Stimulated activated CD8-positive, alpha-beta memory T cell treated with anti-CD3 and anti-CD28 coated beads, Interleukin-4, amount 100 ng/mL, for 48 hours (primary cell): ENCODE data around the gene RIPPLY1.
"Not testable (repeated sequence)": the region's sequence is repeated elsewhere in the genome, so short reads cannot be mapped to it uniquely, and the experiment has no call there.

Experiments
- DNase-seq: peaks from one replicate; pipeline ENCODE4 v3.0.0-alpha.2; 2020

The RIPPLY1 gene

DNA sequence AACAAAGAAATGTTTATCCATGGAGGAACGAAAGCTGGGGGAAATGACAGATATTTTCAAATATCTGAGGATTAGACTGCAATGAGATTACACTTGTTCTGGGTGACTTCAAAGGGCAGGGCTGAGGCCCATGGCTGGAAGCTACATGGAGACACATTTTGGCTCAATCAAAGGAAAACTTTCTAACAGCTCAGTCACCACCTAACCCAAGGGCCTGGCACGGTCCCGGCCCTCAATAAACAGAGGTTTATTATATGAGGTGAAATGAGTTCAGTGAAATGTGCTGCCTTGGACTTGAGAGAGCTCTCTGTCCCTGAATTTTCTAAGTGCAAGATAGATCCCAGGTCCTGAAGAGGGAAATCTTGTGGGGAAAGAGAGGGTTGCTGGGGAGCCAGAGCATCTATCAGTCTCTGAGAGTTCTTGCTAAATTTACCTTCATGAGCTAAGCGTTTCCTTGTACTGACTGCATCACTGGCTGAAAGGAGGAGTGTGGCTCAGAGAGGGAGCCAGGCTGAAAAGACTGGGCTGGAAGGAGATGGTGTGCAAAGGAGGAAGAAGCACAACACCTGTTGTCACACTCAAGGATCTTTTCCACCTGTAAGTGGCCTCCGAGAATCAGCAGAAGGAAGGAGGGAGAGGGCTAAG, 2.0 kb upstream of the RIPPLY1 start:
- DNase-seq = no peak

DNA sequence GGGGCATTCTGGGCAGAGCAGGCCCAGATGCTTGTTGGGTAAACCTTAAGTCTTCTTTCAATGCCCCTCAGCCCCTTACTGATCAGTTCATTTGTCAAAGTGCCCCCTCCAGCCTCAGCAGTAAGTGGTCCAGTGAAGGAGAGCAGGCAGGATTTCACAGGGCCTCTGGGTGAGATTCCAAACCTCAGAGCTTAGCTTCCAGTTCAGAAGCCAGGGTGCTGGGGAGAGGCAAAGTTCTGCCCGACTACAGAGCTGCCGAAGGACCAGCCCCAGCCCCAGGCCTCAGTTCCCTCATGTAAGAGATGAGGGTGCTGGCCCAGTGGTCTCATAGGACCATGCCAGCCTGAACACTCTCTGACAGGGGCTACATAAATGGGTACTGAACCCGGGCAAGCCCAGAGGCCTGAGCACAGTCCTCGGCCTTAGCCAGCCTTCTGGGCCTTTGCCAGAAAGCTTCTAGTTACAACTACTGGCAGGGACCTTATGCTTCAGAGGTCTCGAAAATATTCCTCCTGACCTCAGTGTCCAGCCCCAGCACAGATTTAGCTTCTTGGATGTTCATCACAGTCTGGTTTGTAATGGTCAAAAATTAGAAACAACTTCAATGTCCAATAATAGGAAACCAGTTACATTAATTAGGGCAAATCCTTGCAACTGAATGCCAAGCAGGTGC, 851 bp upstream of the RIPPLY1 start:
- DNase-seq = no peak

DNA sequence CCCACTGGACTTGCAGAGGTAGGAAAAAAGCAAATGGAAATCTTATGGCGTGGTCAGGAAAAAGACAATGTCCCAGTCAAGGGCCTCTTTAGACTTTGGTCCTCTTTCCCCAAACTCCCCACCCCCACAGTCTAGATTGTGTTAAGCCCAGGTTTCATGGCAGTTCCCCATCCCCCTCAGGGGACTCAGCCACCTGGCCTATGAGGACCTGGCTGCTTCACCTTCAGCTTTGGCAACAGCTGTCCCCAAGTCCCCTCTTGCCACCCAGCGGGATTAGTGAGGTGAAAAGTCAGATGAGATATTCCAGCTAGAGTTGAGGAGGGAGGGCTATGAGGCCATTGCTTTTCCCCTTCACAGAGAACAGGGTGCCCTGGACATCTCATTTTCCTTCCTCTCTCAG, 457 bp downstream of the RIPPLY1 start:
- no peak for DNase-seq

DNA sequence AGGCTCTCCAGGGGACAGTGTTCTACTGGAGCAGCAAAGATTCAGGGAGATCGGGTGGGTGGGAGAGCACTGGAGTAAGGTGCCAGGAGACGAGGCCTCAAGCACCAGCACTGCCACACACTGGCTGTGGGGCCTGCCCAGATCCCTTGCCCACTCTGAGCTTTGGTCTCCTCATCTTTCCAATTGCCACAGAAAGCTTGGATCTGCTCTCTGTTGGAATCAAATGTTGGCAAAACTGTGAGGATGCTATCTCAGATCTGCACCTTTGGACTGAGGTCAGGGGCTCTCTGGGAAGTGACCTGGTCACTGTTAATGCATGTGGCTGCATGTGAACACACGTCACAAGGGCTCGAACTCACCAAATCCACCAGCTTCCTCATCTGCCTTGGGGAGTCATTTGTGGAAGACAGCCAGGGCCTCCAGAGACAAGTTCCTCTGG, 1.3 kb downstream of the RIPPLY1 start:
- no peak for DNase-seq

DNA sequence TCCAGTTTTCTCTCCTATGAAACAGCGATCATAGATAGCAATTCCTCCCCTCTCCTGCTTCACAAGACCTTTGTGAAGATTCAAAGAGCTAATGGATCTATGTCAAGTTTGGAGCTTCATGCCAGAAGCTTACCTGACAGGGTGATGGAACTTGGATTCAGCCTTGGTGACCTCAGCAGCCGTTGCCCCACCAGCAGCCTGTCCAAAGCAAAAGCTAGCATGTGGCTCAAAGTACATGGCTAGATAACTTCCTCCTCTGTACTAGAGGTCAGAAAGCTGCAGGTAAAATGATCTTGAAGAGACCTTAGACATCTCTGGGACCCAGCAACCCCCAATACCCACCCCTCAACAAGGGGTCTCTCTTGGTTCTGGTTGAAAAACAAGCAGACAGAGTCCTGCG, 1.8 kb downstream of the RIPPLY1 start:
- DNase-seq = no peak

DNA sequence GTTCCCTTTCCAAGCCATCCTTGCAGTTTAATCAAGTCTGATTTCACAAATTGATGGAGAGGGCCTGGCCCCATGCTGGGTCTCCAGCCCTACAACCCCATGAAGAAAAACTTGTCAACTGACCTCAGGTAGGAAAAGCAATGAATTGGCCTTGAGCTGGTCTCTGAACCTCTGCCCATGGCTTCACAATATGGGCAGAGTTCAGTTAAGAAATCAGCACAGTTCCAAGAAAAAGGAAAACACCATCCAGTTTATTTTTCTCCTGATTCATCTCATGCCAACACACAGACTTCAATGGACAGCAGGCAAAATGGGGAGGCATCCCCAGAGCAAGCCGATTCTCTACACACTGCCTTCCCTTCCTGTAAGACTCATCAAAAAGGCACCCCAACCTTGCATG, 3.3 kb downstream of the RIPPLY1 start:
- DNase-seq = no peak

DNA sequence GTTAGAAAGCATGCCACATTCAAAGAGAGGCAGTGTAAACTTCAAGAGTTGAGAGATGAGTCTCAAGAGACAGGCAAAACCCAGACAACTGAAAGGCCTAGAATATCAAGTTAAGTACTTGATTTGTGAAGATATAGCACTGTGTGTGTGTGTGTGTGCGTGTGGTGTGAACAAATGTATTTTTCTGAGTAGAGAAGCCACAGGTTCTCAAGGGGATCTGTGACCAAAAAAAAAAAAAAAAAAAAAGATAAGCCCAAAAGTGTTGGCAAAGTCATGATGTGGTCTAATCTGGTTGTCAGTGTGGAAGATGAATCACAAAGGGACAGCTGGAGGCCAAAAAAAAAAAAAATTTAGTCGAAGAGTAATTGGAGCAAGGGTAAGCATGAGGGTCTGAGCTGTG, 3.9 kb downstream of the RIPPLY1 start:
- no peak for DNase-seq

DNA sequence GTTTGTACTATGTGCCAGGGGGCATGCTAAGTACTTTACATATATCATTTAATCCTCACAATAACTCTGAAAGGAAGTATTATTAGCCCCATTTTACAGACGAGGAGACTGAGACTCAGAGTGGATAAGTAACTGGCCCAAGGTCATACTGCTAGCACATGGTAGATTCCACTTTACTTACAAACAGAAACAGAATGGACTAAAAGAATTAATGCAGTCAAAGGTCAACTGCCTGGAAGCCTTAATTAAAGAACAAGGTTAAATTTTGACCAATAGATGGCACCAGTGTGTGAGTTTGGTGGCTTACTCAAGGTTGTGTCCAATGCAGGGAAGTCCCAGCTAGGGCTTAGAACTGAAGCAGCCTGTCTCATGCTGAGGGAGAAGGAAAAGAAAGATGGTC, 4.7 kb downstream of the RIPPLY1 start:
- no peak for DNase-seq

DNA sequence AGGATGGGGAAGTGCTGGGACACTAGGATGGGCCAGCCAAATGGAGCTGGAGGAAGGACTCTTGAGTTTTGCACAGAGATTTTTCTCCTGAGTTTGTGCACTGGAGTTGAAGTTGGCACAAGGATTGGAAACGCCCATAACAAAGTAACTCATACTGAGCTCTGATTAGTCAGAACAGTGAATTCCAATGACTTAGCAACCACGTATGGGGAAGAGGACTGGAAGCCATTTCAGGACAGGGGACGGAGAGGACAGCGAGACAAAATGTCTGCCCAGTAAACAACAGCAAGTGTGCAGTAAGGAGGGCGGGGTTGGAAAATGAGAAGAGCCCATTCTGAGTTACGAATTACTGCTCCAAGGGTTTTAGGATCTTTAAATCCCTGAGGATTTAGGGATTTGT, 5.9 kb downstream of the RIPPLY1 start:
- DNase-seq = no peak

DNA sequence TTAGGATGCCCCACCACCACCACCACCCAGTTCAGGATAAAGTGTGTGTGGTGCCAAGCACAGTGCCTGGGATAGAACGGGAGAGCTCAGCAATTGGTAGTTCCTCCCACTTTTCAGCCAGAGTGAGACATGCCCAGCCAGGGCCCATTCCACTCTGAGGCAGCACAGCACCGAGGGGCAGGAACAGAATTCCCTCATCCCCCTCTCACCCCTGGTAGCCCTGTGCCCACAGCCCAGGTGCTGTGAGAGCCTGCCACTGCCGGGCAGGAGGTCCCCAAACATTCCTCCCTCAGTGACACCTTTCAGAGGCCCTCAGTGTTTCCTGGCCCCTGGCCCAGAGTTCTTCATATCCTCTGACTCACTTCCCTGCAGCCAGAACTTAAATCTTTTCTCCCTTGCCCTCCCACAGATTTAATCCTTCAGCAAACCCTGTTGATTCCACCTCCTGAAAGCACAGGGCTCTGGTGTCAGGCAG, 8.1 kb downstream of the RIPPLY1 start:
- DNase-seq = no peak

DNA sequence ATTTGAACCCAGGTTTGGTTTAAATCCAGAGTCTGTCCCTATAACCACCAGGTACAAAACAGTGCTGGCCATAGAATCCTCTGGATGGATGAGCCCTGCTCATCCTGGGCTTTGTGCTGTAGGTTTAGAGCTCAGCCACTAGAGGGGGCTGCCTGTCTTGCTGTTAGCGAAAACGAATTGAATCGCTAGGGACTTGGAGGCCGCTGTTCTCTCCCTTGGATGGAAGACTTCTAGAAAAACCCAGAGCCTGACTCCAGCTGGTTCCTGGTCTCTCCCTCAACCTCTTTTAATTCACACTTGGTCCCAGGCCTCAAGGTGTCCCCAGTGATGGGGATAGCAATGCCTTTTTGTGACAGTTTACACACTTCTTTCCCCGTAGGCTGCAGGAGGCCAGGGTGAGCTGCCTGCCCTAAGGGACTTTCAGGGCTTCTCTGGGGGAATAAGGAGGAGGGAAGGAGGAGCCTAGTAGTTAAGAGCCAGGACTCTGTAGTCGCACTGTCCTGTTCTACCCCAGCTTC, 8.7 kb downstream of the RIPPLY1 start:
- DNase-seq = peak; percentile 54

DNA sequence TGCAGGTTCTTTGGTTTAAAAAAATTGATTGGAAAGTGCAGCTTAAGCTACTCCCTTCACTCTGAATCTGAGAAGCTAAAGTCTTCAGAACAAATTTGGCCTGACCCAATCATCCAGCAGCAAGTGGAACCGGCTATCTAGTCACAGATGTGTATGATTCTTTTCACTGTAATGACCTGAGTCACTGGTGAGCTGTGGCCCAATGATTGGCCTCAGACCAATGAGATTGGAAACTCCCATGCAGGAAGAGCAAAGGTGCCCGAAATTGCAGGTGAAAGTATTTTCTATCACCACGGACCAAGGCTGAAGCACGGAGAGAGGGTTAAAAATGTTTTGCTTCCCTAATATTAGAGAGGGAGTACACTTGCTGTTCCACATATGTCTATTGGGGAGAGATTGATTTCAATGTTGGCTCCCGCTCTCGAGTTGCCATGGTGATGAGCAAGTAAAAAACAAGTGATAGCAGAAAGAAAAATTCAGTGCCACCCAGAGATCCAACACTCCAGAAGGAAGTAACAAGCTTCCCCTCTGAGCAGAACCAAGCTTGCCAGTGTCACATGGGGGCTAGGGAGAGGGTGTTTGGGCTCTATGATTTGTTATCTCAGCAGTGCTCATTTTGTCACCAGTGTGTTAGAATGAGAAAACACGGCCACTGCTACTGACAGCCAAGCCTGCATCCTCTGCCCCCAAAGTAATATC, 11.2 kb downstream of the RIPPLY1 start:
- no peak for DNase-seq

DNA sequence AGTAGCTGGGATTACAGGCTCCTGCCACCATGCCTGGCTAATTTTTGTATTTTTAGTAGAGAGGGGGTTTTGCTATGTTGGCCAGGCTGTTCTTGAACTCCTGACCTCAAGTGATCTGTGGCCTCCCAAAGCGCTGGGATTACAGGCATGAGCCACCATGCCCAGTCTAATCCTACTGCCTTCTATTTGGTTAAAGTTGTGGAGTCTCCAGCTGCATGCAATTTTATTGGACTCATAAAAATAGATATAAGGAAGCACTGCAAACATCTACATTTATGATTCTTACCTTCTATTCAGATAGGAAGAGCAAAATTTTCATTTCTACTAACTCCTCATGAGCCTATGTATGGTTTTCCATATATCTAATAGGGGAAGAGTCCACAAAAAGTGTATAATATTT, 13.7 kb downstream of the RIPPLY1 start:
- no peak for DNase-seq

DNA sequence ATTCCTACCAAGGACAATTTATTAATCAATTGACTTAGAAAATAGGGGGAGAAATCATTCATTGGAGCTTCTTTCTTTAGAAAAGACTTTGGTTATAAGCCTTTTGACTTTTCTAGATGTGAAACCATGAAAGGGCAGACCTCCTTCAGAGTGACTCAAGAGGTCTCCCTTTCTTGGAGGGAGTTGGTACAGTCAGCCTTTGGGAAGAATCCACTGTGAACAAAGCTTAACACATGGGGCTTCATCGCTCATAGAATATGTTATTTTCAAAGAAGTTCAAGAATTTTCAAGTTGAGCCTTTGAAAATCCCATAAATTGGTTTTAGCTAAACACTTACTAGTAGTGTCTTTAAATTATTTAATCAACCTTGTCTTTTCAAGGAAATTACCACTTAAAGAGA, 28.0 kb downstream of the RIPPLY1 start:
- no peak for DNase-seq

DNA sequence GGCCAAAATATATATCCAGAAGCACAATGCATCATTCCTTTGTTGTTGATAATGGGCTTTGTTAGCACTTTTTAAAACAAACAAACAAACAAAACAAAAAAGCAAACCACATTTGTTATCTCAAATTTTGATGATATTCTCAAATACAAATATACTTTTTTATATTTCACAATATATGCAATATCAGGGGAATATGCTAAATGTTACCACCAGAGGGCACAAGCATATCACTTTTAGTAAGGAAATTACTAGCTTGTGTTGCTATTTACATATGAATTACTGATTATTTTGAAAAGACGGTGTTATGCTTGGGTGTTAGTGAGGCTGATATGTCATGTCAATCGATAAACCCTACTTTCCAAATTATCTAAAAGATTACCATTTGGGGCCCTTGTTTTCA, 29.1 kb downstream of the RIPPLY1 start:
- no peak for DNase-seq

DNA sequence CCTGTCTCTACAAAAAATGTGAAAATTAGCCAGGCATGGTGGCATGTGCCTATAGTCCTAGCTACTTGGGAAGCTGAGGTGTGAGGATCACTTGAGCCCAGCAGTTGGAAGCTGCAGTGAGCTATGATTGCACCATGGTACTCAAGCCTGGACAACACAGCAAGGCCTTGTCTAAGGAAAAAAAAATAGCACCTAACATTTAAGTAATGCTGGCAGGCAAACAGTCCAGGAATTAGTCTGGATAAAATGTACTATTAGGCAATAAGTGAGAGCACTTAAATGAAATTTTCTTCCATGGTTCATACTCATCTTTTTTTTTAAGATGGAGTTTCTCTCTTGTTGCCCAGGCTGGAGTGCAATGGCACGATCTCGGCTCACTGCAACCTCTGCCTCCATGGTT, 30.3 kb downstream of the RIPPLY1 start:
- DNase-seq = not testable (repeated sequence)

DNA sequence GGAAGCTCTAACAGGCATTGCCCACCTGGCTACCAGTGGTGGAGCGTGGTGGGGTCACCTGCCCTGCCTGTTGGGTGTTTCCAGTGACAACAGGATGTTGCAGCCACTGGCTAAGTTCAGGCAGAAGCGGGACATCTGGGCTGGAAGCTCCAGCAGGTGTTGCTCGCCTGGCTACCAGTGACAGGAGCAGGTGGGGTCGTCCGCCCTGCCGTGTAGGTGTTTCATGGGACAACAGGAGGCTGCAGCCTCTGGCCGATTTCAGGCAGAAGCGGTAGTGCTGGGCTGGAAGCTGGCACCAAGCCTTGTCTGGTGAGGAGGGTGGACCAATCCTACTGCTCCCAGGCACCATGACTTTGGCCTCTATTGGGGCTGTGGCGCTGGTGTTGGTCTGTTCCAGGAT, 39.4 kb downstream of the RIPPLY1 start:
- no peak for DNase-seq

DNA sequence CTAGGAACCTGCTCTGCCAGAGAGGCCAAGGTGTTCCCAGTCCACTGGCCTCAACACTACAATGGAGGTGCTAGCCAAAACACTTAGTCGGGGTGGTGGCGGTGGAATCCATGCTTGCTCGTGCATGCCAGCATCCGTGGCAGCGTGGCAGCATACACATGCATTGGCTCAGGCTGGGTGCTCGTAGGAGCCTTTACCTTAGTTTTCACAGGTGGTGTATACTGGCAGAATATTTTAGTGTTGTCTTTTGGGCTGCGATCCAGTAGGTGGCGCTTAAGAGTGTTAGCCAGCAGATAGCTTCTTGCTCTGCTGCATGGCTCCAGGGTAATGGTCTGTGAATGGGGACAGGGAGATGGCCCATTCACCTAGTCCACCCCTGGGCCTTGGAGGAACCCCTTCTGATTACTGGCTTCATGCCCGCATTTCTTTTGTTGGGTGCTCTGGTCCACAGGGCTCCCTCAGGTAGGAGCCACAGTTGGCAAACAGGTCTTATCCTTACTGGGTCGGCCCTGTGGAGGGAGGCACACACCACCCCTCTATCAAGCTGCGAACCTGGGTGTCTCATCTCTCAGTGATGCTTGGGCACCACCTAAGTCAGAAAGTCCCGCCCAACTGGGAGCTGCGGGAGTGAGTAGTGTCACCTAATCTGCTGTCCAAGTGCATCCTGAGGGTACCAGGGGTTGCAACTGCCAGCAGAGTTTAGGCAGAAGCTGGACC, 40.0 kb downstream of the RIPPLY1 start:
- DNase-seq = peak; percentile 32
